Measurements from ENCODE around the gene ARPC3. TPM values are rescaled to one million over a fixed set of nuclear protein-coding genes. Genes with fewer than 3 reads are reported as not detected.
"Not testable (repeated sequence)": the region's sequence is repeated elsewhere in the genome, so short reads cannot be mapped to it uniquely, and the experiment has no call there.

The ARPC3 gene
- total RNA-seq, 2 donors from 2014 or later, result 252 to 321 TPM

DNA sequence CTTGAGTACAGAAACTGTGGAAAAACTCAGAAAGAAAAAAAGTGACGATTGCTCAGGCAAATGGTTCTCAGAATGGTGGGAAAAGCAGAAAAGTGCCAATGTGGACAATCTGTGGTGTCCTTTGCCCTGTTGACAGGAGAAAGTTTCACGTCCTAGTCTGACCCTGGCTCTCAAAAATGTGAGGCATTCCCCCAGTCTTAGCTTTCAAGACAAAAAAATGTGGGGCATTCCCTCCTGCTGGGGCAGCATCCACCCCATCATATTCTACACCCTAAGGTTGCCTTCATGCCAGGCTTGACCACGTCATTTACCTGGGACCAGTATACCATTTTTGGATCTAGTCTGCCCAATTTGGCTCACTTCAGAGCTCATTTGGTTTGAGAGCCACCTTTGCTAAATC is 25.9 kb downstream of the ARPC3 start:
- Histone ChIP-seq H3K4me3 (no peak overlapping the region), H3K9ac (ENCODE audit: low read depth in 2 of 2, low read length in 2 of 2) (no peak overlapping the region), H3K9me3 (no peaks in the 10 kb centered on the region), H3K4me1 (no peaks in the 10 kb centered on the region), H3K36me3 (no peaks in the 10 kb centered on the region), H3K27me3 (no peaks in the 10 kb centered on the region), H3K27ac (no peak overlapping the region)
- intact Hi-C loops (cut with DNase I), result no loop called here
- DNase-seq, result no peak
- TF ChIP-seq, protein P1, sequence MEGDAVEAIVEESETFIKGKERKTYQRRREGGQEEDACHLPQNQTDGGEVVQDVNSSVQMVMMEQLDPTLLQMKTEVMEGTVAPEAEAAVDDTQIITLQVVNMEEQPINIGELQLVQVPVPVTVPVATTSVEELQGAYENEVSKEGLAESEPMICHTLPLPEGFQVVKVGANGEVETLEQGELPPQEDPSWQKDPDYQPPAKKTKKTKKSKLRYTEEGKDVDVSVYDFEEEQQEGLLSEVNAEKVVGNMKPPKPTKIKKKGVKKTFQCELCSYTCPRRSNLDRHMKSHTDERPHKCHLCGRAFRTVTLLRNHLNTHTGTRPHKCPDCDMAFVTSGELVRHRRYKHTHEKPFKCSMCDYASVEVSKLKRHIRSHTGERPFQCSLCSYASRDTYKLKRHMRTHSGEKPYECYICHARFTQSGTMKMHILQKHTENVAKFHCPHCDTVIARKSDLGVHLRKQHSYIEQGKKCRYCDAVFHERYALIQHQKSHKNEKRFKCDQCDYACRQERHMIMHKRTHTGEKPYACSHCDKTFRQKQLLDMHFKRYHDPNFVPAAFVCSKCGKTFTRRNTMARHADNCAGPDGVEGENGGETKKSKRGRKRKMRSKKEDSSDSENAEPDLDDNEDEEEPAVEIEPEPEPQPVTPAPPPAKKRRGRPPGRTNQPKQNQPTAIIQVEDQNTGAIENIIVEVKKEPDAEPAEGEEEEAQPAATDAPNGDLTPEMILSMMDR (IDR thresholded peaks at IDR 0.05), result no peak

DNA sequence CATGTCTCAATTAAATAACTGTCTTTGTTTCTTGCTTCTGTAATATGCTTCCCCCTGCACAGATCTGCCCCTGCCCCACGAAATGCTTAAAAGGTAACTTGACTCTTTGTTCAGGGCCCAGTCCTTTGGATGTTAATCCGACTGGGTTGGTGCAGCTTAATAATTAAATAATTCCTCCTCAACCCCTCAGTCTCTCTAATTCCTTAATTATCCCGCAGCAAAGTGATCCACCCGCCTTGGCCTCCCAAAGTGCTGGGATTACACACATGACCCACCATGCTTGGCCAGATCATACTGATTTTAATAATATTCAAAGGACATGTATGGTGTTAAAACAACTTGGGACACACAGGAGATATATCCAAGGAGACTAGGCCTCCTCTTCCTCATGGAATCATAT is 28.4 kb downstream of the ARPC3 start:
- no peak overlapping the region for H3K4me3 ChIP-seq
- H3K27me3 ChIP-seq, result no peaks in the 10 kb centered on the region
- no peak for DNase-seq
- TF ChIP-seq, protein P1 (IDR thresholded peaks at IDR 0.05), result no peak
- intact Hi-C loops (cut with DNase I), result no loop called here
- no peaks in the 10 kb centered on the region for H3K9me3 ChIP-seq
- no peak overlapping the region for H3K27ac ChIP-seq
- no peaks in the 10 kb centered on the region for H3K36me3 ChIP-seq
- H3K9ac ChIP-seq (ENCODE audit: low read depth in 2 of 2, low read length in 2 of 2), result no peak overlapping the region
- H3K4me1 ChIP-seq, result no peaks in the 10 kb centered on the region

DNA sequence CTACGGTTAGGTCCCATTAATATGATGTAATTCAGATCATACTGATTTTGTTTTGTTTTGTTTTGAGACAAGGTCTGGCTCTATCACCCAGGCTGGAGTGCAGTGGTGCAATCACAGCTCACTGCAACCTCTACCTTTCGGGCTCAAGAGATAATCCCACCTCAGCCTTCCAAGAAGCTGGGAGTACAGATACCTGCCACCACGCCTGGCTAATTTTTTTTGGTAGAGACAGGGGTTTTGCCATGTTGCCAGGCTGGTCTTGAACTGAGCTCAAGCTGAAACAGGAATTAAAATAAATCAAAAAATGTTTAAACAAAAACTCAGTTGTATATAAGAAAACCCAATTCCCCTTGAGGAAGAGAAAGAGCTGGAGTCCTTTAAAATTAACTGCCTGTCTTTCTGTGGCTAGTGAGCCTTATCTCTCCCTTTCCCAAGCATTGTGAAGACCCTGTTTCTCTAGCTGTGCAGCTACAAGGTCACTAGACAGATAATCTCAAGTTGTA is 28.9 kb downstream of the ARPC3 start:
- Histone ChIP-seq H3K36me3 (no peaks in the 10 kb centered on the region), H3K27ac (no peak overlapping the region), H3K9me3 (no peaks in the 10 kb centered on the region), H3K27me3 (no peaks in the 10 kb centered on the region), H3K4me1 (no peaks in the 10 kb centered on the region), H3K9ac (ENCODE audit: low read depth in 2 of 2, low read length in 2 of 2) (no peak overlapping the region), H3K4me3 (no peak overlapping the region)
- intact Hi-C loops (cut with DNase I), result no loop called here
- TF ChIP-seq, protein P1 (IDR thresholded peaks at IDR 0.05), result no peak
- DNase-seq, result no peak

DNA sequence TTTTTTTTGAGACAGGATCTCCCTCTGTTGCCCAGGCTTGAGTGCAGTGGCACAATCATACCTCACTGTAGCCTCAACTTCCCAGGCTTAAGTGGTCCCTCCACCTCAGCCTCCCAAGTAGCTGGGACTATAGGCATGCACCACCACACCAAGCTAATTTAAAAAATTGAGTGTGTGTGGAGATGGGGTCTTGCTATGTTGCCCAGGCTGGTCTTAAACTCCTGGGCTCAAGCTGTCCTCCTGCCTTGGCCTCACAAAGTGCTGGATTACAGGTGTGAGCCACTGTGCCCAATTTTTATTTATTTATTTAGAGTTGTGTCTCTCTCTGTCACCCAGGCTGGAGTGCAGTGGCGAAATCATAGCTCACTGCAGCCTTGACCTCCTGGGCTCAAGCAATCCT is 29.5 kb downstream of the ARPC3 start:
- H3K9me3 ChIP-seq; H3K27ac ChIP-seq; H3K4me3 ChIP-seq; DNase-seq; intact Hi-C loops (cut with DNase I); H3K4me1 ChIP-seq; H3K27me3 ChIP-seq; H3K9ac ChIP-seq (ENCODE audit: low read depth in 2 of 2, low read length in 2 of 2); H3K36me3 ChIP-seq: not testable (repeated sequence)

DNA sequence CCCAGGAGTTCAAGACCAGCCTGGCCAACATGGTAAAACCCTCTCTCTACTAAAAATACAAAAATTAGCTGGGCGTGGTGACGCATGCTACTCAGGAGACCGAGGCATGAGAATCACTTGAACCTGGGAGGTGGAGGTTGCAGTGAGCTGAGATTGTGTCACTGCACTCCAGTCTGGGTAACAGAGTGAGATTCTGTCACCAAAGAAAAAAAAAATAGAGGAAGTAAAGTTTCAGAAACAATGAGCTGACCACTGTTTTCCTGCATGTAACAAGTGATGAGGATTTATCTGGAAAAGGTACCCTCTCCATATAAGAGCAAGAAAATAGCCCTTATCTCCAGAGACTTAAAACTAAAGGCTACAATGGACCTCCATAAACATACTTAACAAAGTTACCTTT is 33.0 kb downstream of the ARPC3 start:
- DNase-seq; H3K27me3 ChIP-seq; intact Hi-C loops (cut with DNase I); H3K4me1 ChIP-seq; H3K27ac ChIP-seq; H3K4me3 ChIP-seq; H3K9me3 ChIP-seq; H3K36me3 ChIP-seq; H3K9ac ChIP-seq (ENCODE audit: low read depth in 2 of 2, low read length in 2 of 2): not testable (repeated sequence)

DNA sequence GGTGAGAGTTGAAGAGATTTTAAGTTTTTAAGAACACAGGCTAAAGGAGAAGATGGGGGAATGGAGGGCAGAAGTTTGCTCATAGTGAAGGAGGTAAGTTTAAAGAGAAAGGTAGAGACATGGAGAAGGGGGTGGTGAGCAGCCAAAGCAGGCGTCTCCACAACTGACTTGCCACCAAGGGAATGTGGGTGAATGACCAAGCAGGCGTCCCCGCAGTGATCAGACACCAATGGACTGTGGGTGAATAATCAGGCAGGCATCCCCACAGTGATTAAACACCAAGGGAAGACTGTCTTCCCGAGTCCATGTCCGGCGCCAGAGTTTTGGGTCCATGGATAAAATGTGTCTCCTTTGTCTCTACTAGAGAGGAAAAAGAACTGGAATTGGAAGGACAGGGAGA is 40.1 kb downstream of the ARPC3 start:
- H3K9ac ChIP-seq (ENCODE audit: low read depth in 2 of 2, low read length in 2 of 2); H3K27me3 ChIP-seq; H3K36me3 ChIP-seq; intact Hi-C loops (cut with DNase I); DNase-seq; H3K27ac ChIP-seq; H3K4me1 ChIP-seq; H3K9me3 ChIP-seq; H3K4me3 ChIP-seq: not testable (repeated sequence)

DNA sequence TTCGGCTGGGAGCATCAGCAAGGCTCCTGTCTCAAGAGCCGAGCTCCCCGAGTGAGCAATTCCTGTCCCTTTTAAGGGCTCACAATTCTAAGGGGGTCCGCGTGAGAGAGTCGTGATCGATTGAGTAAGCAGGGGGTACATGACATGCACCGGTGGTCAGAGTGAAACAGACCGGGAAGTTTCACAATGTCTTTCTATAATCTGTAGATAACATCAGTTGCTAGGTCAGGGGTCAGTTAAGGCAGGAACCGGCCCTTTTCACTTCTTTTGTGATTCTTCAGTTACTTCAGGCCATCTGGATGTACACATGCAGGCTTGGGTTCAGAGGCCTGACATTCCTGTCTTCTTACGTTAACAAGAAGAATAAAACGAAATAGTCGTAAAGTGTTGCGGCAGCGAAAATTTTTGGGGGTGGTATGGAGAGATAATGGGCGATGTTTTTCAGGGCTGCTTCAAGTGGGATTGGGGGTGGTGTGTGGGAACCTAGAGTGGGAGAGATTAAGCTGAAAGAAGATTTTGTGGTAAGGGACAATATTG is 44.9 kb downstream of the ARPC3 start:
- H3K4me3 ChIP-seq; H3K9ac ChIP-seq (ENCODE audit: low read depth in 2 of 2, low read length in 2 of 2); H3K27me3 ChIP-seq; H3K27ac ChIP-seq; H3K36me3 ChIP-seq; H3K9me3 ChIP-seq; DNase-seq; intact Hi-C loops (cut with DNase I); H3K4me1 ChIP-seq: not testable (repeated sequence)

Data from colonic mucosa (tissue), 4 donors.